ENCODE data around the gene DUOXA1.
"Not testable (repeated sequence)": the region's sequence is repeated elsewhere in the genome, so short reads cannot be mapped to it uniquely, and the experiment has no call there.

Gene DUOXA1

GRCh38 chr15:45139770-45140169, 10.1 kb upstream of the DUOXA1 start:
- no peak for DNase-seq (ENCODE audit: low read depth)
- H3K4me3 ChIP-seq (ENCODE audit: control insufficient read depth, low read depth, low read length), result no peak overlapping the region
- TF ChIP-seq CTCF (IDR thresholded peaks at IDR 0.05; ENCODE audit: control insufficient read depth, insufficient read depth, low read depth, low read length, missing control alignments), result no peak

DNA sequence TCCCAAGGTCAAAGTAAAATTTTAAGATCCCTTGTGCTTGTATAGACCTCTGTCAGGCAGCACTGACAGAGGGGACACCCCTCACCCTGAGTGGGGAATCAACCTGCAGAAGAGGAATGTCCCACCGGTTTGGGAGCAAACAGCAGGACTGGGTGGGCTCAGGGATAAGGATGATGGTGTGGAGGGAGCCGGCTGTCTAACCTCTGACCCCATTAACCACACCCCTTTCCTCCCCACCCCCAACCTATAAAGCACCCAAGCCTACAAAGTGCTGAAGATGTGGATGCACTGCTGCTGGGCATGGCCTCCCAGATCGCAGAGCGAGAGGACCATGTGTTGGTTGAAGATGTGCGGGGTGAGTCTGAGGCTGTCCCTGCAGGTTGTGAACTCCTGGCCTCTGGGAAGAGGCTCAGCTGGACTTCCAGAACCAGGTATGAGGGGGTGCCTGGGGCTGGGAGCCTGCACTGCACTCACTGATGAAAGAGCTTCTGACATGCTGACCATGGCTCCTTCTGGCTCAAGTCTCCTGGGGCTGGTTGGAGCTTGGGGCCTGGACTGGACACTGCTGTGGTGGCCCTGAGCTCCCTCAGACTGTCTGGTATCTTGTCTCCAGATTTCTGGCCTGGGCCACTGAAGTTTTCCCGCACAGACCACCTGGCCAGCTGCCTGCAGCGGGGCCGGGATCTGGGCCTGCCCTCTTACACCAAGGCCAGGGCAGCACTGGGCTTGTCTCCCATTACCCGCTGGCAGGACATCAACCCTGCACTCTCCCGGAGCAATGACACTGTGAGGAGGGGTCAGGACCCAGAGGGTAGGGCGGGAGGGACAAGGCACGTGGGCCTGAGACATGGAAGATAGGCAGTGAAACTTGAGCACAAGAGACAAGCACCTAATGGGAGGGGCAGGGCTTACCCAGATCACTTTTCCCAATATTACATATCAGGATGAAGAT, 9.4 kb upstream of the DUOXA1 start:
- no peak for TF ChIP-seq CTCF (IDR thresholded peaks at IDR 0.05; ENCODE audit: control insufficient read depth, insufficient read depth, low read depth, low read length, missing control alignments)
- H3K4me3 ChIP-seq (ENCODE audit: control insufficient read depth, low read depth, low read length), result no peak overlapping the region
- DNase-seq (ENCODE audit: low read depth), result no peak

DNA sequence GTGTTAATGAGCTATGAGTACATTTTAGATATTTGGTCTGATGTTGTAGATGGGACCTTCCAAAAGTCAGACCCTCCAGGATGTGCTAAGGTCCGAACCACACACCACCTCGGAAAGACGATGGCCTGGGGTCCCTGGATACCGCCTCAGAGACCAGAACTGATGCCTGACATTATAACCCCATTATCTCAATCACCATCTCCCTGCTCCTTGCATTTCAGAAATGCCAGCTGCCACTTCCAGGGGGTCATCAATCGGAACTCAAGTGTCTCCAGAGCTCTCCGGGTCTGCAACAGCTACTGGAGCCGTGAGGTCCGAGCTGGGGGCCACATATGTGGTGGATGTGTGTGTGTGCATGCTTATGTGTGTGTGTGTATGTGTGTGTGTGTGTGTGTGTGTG, 8.0 kb upstream of the DUOXA1 start:
- DNase-seq (ENCODE audit: low read depth), result no peak
- no peak overlapping the region for H3K4me3 ChIP-seq (ENCODE audit: control insufficient read depth, low read depth, low read length)
- TF ChIP-seq CTCF (IDR thresholded peaks at IDR 0.05; ENCODE audit: control insufficient read depth, insufficient read depth, low read depth, low read length, missing control alignments), result no peak

- DNase-seq (ENCODE audit: low read depth), result no peak
- no peak overlapping the region for H3K4me3 ChIP-seq (ENCODE audit: control insufficient read depth, low read depth, low read length)
- peak; percentile 15 for TF ChIP-seq CTCF (IDR thresholded peaks at IDR 0.05; ENCODE audit: control insufficient read depth, insufficient read depth, low read depth, low read length, missing control alignments)
These were observed 6.7 kb upstream of the DUOXA1 start for GRCh38 chr15:45136378-45136764.

DNA sequence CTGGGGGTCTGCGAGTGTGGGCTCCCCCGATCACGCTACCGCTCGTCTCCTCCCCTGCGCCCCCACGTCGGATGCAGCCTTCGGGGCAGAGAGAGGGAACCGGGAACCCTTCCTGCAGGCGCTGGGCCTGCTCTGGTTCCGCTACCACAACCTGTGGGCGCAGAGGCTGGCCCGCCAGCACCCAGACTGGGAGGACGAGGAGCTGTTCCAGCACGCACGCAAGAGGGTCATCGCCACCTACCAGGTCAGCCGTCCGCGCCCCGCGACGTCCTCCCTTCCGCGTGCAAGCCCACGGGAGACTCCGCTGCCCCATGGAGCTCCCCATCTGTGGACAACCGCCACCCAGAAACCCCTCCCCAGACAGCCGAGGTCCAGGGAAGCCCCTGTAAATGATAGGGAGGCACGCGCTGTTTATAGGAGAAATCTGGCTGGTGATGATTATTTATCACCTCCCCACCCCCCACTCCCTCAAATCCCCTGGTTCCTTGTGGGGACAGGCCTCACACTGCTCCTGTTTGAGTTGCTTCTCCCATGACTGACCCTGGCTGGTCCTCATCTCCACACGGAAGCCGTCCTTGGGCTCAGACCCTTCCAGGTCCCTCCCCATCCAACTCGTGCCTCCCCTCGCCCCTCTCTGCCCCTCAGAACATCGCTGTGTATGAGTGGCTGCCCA, 6.2 kb upstream of the DUOXA1 start:
- not testable (repeated sequence) for DNase-seq (ENCODE audit: low read depth); H3K4me3 ChIP-seq (ENCODE audit: control insufficient read depth, low read depth, low read length)

DNA sequence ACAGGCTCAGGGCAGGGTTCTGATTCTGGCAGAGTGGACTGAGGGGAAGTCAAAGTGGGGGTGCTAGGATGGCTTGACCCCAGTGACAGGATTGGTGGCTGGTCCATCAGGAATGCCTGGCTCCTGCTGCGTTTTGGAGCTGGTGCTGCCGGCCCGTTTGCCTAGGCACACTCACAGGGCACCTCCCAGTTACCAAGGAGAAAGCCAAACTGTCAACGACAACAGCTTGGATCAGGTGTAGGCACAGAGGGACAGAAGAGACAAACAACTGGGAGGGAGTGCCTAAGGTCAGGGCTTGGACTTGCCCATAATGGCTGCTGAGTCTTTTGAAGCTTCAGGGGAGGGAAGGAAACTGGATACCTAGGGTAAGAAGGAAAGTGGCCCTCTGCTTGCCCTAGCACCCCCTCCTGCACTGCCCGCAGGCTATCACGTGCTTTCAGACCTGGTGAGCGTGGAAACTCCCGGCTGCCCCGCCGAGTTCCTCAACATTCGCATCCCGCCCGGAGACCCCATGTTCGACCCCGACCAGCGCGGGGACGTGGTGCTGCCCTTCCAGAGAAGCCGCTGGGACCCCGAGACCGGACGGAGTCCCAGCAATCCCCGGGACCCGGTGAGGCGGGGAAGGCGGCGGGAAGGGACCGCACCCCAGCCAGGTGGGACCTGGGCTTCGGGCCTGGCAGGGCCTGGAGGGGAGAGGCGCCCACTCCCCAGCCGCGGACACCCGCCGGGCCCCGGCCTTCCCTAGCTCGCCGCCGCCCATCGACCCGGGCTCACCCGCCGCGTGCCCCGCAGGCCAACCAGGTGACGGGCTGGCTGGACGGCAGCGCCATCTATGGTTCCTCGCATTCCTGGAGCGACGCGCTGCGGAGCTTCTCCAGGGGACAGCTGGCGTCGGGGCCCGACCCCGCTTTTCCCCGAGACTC, 5.3 kb upstream of the DUOXA1 start:
- no peak for TF ChIP-seq CTCF (IDR thresholded peaks at IDR 0.05; ENCODE audit: control insufficient read depth, insufficient read depth, low read depth, low read length, missing control alignments)
- H3K4me3 ChIP-seq (ENCODE audit: control insufficient read depth, low read depth, low read length), result no peak overlapping the region
- DNase-seq (ENCODE audit: low read depth), result no peak
